ENCODE data around the gene CDH3. TPM values are rescaled to one million over a fixed set of nuclear protein-coding genes. Genes with fewer than 3 reads are reported as not detected.

Gene CDH3
- total RNA-seq (2016; rRNA removed; fragmentation: Illumina TruSeq; extraction: Trizol), result not detected in 2 replicates
- total RNA-seq (2016; cell fraction: cytosol; rRNA removed; fragmentation: Illumina TruSeq; extraction: Trizol; ENCODE audit: low read depth), result not detected in 2 replicates
- total RNA-seq (2016; cell fraction: insoluble cytoplasmic fraction; rRNA removed; fragmentation: Illumina TruSeq; extraction: Trizol), result not detected in 2 replicates
- not detected in 2 replicates for total RNA-seq (2016; cell fraction: membrane; rRNA removed; fragmentation: Illumina TruSeq; extraction: Trizol)
- total RNA-seq (2016; cell fraction: nucleus; rRNA removed; fragmentation: Illumina TruSeq; extraction: Trizol), result 0.22 TPM in 1 of 2 replicates, not detected in the other
- 0.11 and 0.57 TPM in 2 replicates for polyA plus RNA-seq (2011; rRNA removed)
- polyA plus RNA-seq (2011; cell fraction: cytosol; rRNA removed), result 0.09 and 0.32 TPM in 2 replicates
- polyA plus RNA-seq (2011; cell fraction: nucleus; rRNA removed), result 0.19 and 0.23 TPM in 2 replicates
- polyA plus RNA-seq (2012), result 0.12 and 0.25 TPM in 2 replicates
- not detected in 2 replicates for polyA plus RNA-seq (2016; cell fraction: cytosol; fragmentation: Illumina TruSeq; extraction: Trizol; ENCODE audit: low read depth)
- polyA plus RNA-seq (2016; cell fraction: insoluble cytoplasmic fraction; fragmentation: Illumina TruSeq; extraction: Trizol; ENCODE audit: low read depth), result 0.22 TPM in 1 of 2 replicates, not detected in the other
- polyA plus RNA-seq (2016; cell fraction: membrane; fragmentation: Illumina TruSeq; extraction: Trizol; ENCODE audit: low read depth), result not detected in 2 replicates
- polyA plus RNA-seq (2016; cell fraction: nucleus; fragmentation: Illumina TruSeq; extraction: Trizol; ENCODE audit: insufficient read depth, low read depth), result not detected in 2 replicates
- 1.1 TPM in 1 of 2 replicates, not detected in the other for polyA minus RNA-seq (2011; rRNA and poly(A)+ RNA removed; ENCODE audit: low replicate concordance)
- not detected in 2 replicates for polyA minus RNA-seq (2011; cell fraction: cytosol; rRNA and poly(A)+ RNA removed)
- not detected in 2 replicates for polyA minus RNA-seq (2011; cell fraction: nucleus; rRNA and poly(A)+ RNA removed)
- Bru-seq, nascent RNA, result percentile 13 among the genes with signal in this experiment
- percentile 12 among the genes with signal in this experiment for BruChase-seq, experiment 1, labeled RNA remaining after a 6-hour chase
- BruChase-seq, experiment 2, labeled RNA remaining after a 2-hour chase, result percentile 20 among the genes with signal in this experiment
- long read RNA-seq, experiment 1, result 0 reads
- long read RNA-seq, experiment 2, result 0 reads

DNA sequence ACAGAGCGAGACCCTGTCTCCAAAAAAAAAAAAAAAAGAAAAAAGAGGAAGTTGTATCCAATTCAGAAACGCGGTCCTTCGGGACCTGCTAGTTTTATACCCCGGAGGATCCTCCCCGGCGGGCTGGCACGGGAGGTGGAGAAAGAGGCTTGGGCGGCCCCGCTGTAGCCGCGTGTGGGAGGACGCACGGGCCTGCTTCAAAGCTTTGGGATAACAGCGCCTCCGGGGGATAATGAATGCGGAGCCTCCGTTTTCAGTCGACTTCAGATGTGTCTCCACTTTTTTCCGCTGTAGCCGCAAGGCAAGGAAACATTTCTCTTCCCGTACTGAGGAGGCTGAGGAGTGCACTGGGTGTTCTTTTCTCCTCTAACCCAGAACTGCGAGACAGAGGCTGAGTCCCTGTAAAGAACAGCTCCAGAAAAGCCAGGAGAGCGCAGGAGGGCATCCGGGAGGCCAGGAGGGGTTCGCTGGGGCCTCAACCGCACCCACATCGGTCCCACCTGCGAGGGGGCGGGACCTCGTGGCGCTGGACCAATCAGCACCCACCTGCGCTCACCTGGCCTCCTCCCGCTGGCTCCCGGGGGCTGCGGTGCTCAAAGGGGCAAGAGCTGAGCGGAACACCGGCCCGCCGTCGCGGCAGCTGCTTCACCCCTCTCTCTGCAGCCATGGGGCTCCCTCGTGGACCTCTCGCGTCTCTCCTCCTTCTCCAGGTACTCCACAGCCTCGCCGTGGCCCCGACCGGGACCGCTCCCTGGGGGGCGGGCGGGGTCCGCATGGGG, at the start of gene CDH3:
Gene CDH3, plus strand, starts transcription at position 596 of the 779 bp plus-strand sequence. Its CDS starts 70 bp downstream, at position 666.
- H3K4me3 ChIP-seq (replicated peaks in 1 of 3; ENCODE audit: insufficient read depth in 1 of 3, low read depth in 2 of 3, low read length in 3 of 3), result peak within 1 kb of the TSS in 2 of 3 experiments; percentile 5 to 53; a peak in 2 of 6 replicates
- TF ChIP-seq ZFP36L1 (CRISPR knock-in tag; IDR thresholded peaks at IDR 0.05) (no peak), NFE2L1 (CRISPR knock-in tag; IDR thresholded peaks at IDR 0.05; ENCODE audit: borderline replicate concordance) (no peak), ATF7-NPFF (CRISPR knock-in tag; IDR thresholded peaks at IDR 0.05; ENCODE audit: low read depth) (no peak), RFX5 (IDR thresholded peaks at IDR 0.05; ENCODE audit: low read depth, low read length) (no peak), SUZ12 (IDR thresholded peaks at IDR 0.05; ENCODE audit: low read depth, low read length) (0 out of 2 replicates have a peak, but pooled peaks have one; percentile 0), EZH2 (conservative IDR thresholded peaks at IDR 0.05; ENCODE audit: low read depth, low read length) (peak; percentile 96), ZEB1 (IDR thresholded peaks at IDR 0.05; ENCODE audit: insufficient replicate concordance, low read depth) (peak; percentile 28), SMAD1 (CRISPR knock-in tag; IDR thresholded peaks at IDR 0.05; ENCODE audit: borderline replicate concordance, low read depth) (0 out of 2 replicates have a peak, but pooled peaks have one; percentile 9), UBTF (CRISPR knock-in tag; IDR thresholded peaks at IDR 0.05) (0 out of 2 replicates have a peak, but pooled peaks have one; percentile 16), ZNF777 (CRISPR knock-in tag; IDR thresholded peaks at IDR 0.05) (peak; percentile 60; the same call in 1 of the 2 replicates), MTF2 (CRISPR knock-in tag; IDR thresholded peaks at IDR 0.05; ENCODE audit: borderline replicate concordance) (0 out of 2 replicates have a peak, but pooled peaks have one; percentile 7), NFYC (CRISPR knock-in tag; IDR thresholded peaks at IDR 0.05) (peak; percentile 56; the same call in 1 of the 2 replicates), CCDC6 (CRISPR knock-in tag; IDR thresholded peaks at IDR 0.05) (no peak), NFYB (CRISPR knock-in tag; IDR thresholded peaks at IDR 0.05) (peak; percentile 57; the same call in 1 of the 2 replicates)
- TF ChIP-seq, protein P1, sequence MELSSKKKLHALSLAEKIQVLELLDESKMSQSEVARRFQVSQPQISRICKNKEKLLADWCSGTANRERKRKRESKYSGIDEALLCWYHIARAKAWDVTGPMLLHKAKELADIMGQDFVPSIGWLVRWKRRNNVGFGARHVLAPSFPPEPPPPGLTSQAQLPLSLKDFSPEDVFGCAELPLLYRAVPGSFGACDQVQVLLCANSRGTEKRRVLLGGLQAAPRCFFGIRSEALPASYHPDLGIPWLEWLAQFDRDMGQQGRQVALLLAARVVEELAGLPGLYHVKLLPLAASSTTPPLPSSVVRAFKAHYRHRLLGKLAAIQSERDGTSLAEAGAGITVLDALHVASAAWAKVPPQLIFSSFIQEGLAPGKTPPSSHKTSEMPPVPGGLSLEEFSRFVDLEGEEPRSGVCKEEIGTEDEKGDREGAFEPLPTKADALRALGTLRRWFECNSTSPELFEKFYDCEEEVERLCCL (CRISPR knock-in tag; IDR thresholded peaks at IDR 0.05; ENCODE audit: borderline replicate concordance), result 0 out of 2 replicates have a peak, but pooled peaks have one; percentile 2
- no peak within 1 kb of the TSS for H2AFZ ChIP-seq (ENCODE audit: low read length)

More for the DNA sequence above, at the start of gene CDH3:
- Histone ChIP-seq H3K36me3 (replicated peaks in 1 of 2; ENCODE audit: control insufficient read depth in 1 of 2, insufficient read depth in 2 of 2, low read length in 2 of 2) (no peaks in the 10 kb centered on the region), H3K27ac (ENCODE audit: extremely low read length, insufficient read depth, low read length) (no peak within 1 kb of the TSS), H3K79me2 (ENCODE audit: insufficient read depth, low read length) (no peaks in the 10 kb centered on the region), H3K4me2 (ENCODE audit: low read depth, low read length) (peak within 1 kb of the TSS; percentile 59), H3K9ac (ENCODE audit: insufficient read depth, low read depth, low read length) (no peak within 1 kb of the TSS), H3K27me3 (ENCODE audit: control insufficient read depth in 1 of 2, insufficient read depth in 2 of 2, low read length in 2 of 2) (peaks cover 15 to 65% of the 10 kb centered on the region in 2 experiments), H3K9me3 (ENCODE audit: low read length) (no peaks in the 10 kb centered on the region), H3K4me1 (ENCODE audit: insufficient read depth, low read length) (peaks cover 24% of the 10 kb centered on the region), H4K20me1 (ENCODE audit: insufficient read depth, low read length) (no peaks in the 10 kb centered on the region; the same call in 1 of the 2 replicates)
- in situ Hi-C loops (cut with HindIII; ENCODE audit: extremely low pct_ligation_motif_present, low pct_unique_long_range_greater_than_20kb) (no loop called here), intact Hi-C loops (cut with micrococcal nuclease; ENCODE audit: unreplicated experiment) (no loop called here)
- WGBS (ENCODE audit: low lambda C conversion rate), result 9% methylated on average over 26 of the region's 53 CpGs
- ChIA-PET CTCF (ENCODE audit: low intra/inter-chr PET ratio, low total read pairs) (no interaction called here), POLR2A (interaction anchor here (0.7 kb wide), 1 partner anchor 462 kb away, joined by 3 read pairs; no protein-coding TSS in a partner anchor)
- FAIRE-seq, result no peak
- ATAC-seq, result peak; percentile 58
- no peak for DNase-seq (ENCODE audit: low spot score)
- BruUV-seq (replicated peaks), result no TSS peak
